Left lung (tissue), 10 donors: Measurements from ENCODE around the gene SH3BGRL2. TPM values are rescaled to one million over a fixed set of nuclear protein-coding genes. Genes with fewer than 3 reads are reported as not detected.

Experiments
- ATAC-seq: fragments of 200-7000 bp; cut with Tn5 transposase; one replicate; pipeline ENCODE4 v1.9.1; 2020; ENCODE audit warnings: moderate library complexity
- DNase-seq, 4 donors: peaks; one replicate each; pipeline ENCODE4 v3.0.0-alpha.2; 2013 to 2020
- H3K27ac ChIP-seq, 2 donors: fragments of 200-600 bp; sonication (generic) in 1 of 2; one replicate each; pipeline versions ENCODE4 v1.5.0 to v1.8.0; 2020 to 2021
- H3K27me3 ChIP-seq, 2 donors: fragments of 200-600 bp; sonication (generic) in 1 of 2; one replicate each; pipeline versions ENCODE4 v1.5.0 to v1.8.0; 2020 to 2021
- H3K36me3 ChIP-seq, 2 donors: fragments of 200-600 bp; sonication (generic) in 1 of 2; one replicate each; pipeline versions ENCODE4 v1.5.0 to v1.8.0; 2020 to 2021
- H3K4me1 ChIP-seq, 2 donors: fragments of 200-600 bp; one replicate each; pipeline ENCODE4 v1.8.0; 2021
- H3K4me3 ChIP-seq, 2 donors: fragments of 200-600 bp; sonication (generic) in 1 of 2; one replicate each; pipeline versions ENCODE4 v1.5.0 to v1.8.0; 2020 to 2021; ENCODE audit warnings: mild to moderate bottlenecking in 1 of 2
- H3K9me3 ChIP-seq, 2 donors: fragments of 200-600 bp; sonication (generic) in 1 of 2; one replicate each; pipeline versions ENCODE4 v1.5.0 to v1.8.0; 2020 to 2021
- CTCF ChIP-seq, 2 donors: fragments of 200-600 bp; sonication (generic) in 1 of 2; IDR thresholded peaks; one replicate each; pipeline versions ENCODE4 v1.5.0 to v1.8.0; 2021; ENCODE audit warnings: antibody characterized with exemption in 2 of 2
- intact Hi-C, 2 donors: fragments of 100-400 bp; cut with DNase I; formaldehyde crosslinking; loops; one replicate each; pipeline versions ENCODE4 v1.11.2 to v1.14.2; 2022
- polyA plus RNA-seq, 6 donors: library from polyadenylated mRNA; unstranded; fragments of 120-200 nt; gene quantifications; one replicate each; pipeline ENCODE4 v1.2.1, GENCODE V29; 2013; ENCODE audit not compliant: insufficient read length in 6 of 6
- total RNA-seq, 2 donors: library from RNA; stranded (reverse); fragmentation: NEBNext Ultra II Directional; extraction: Animal tissue kit (Norgen Biotek cat#: 25700); gene quantifications; one replicate each; pipeline ENCODE4 v1.2.1, GENCODE V29; 2021
- donor health status: DM: no; HTN: yes; CAD: no.
- donor health status: DM: no; HTN: no; CAD: no.

The SH3BGRL2 gene
- total and polyA plus RNA-seq, 8 donors: 22.0 to 45.7 (median 38.9) TPM

- H3K9me3 ChIP-seq: no peaks in the 10 kb centered on the region
- no peak overlapping the region for H3K4me3 ChIP-seq
- no peaks in the 10 kb centered on the region for H3K27me3 ChIP-seq
- DNase-seq (no peak), ATAC-seq (no peak)
- H3K4me1 ChIP-seq: no peaks in the 10 kb centered on the region
- no peaks in the 10 kb centered on the region for H3K36me3 ChIP-seq
- TF ChIP-seq CTCF (IDR thresholded peaks at IDR 0.05): no peak
- intact Hi-C loops: no loop called here
- no peak overlapping the region for H3K27ac ChIP-seq
These were observed 22.6 kb upstream of the SH3BGRL2 start for GRCh38 chr6:79608334-79609224.

- no peak overlapping the region for H3K27ac ChIP-seq
- H3K4me3 ChIP-seq: no peak overlapping the region
- no peaks in the 10 kb centered on the region for H3K9me3 ChIP-seq
- no peaks in the 10 kb centered on the region for H3K36me3 ChIP-seq
- DNase-seq (no peak), ATAC-seq (no peak)
- no peaks in the 10 kb centered on the region for H3K4me1 ChIP-seq
- H3K27me3 ChIP-seq: no peaks in the 10 kb centered on the region
- intact Hi-C loops: no loop called here
- TF ChIP-seq CTCF (IDR thresholded peaks at IDR 0.05): no peak
These were observed 21.9 kb upstream of the SH3BGRL2 start for GRCh38 chr6:79609225-79609595.

GRCh38 chr6:79610306-79611009 lies 20.7 kb upstream of the SH3BGRL2 start:
- Histone ChIP-seq H3K27ac (no peak overlapping the region), H3K9me3 (no peaks in the 10 kb centered on the region), H3K4me3 (no peak overlapping the region), H3K27me3 (no peaks in the 10 kb centered on the region), H3K4me1 (no peaks in the 10 kb centered on the region), H3K36me3 (no peaks in the 10 kb centered on the region)
- TF ChIP-seq CTCF (IDR thresholded peaks at IDR 0.05): no peak
- DNase-seq (no peak), ATAC-seq (no peak)
- intact Hi-C loops: no loop called here

GRCh38 chr6:79612457-79612856 lies 18.7 kb upstream of the SH3BGRL2 start:
- Histone ChIP-seq H3K4me3 (no peak overlapping the region), H3K9me3 (no peaks in the 10 kb centered on the region), H3K36me3 (no peaks in the 10 kb centered on the region), H3K4me1 (no peaks in the 10 kb centered on the region), H3K27me3 (no peaks in the 10 kb centered on the region), H3K27ac (no peak overlapping the region)
- ATAC-seq: no peak
- DNase-seq: no peak
- intact Hi-C loops: no loop called here
- no peak for TF ChIP-seq CTCF (IDR thresholded peaks at IDR 0.05)

- Histone ChIP-seq H3K27me3 (no peaks in the 10 kb centered on the region), H3K4me3 (no peak overlapping the region), H3K4me1 (no peaks in the 10 kb centered on the region), H3K9me3 (no peaks in the 10 kb centered on the region), H3K36me3 (no peaks in the 10 kb centered on the region), H3K27ac (no peak overlapping the region)
- no peak for TF ChIP-seq CTCF (IDR thresholded peaks at IDR 0.05)
- no peak for ATAC-seq
- DNase-seq: no peak
- intact Hi-C loops: no loop called here
These were observed 18.2 kb upstream of the SH3BGRL2 start for GRCh38 chr6:79612918-79613317.
